ENCODE data around the gene ZCWPW2. TPM values are rescaled to one million over a fixed set of nuclear protein-coding genes. Genes with fewer than 3 reads are reported as not detected.

ZCWPW2 gene
- total RNA-seq, 1 donor from 2014 or later, result 0.81 TPM

GRCh38 chr3:28556195-28556594, 207.7 kb downstream of the ZCWPW2 start:
- H3K27ac Mint-ChIP-seq, result no peak overlapping the region
- peaks cover 6% of the 10 kb centered on the region for H3K27me3 Mint-ChIP-seq
- no peak for DNase-seq (ENCODE audit: low spot score, unreplicated experiment)
- H3K9me3 Mint-ChIP-seq (ENCODE audit: low read depth), result peaks cover 3% of the 10 kb centered on the region
- no peak overlapping the region for H3K4me3 Mint-ChIP-seq (ENCODE audit: low read depth)
- no peaks in the 10 kb centered on the region for H3K4me1 Mint-ChIP-seq (ENCODE audit: low read depth)
- no peak for TF ChIP-seq CTCF (IDR thresholded peaks at IDR 0.05; ENCODE audit: unreplicated experiment)
- no peaks in the 10 kb centered on the region for H3K36me3 Mint-ChIP-seq (ENCODE audit: insufficient read depth)

- no peak for DNase-seq (ENCODE audit: low spot score, unreplicated experiment)
- Mint-ChIP-seq H3K27ac (no peak overlapping the region), H3K9me3 (ENCODE audit: low read depth) (peaks cover 3% of the 10 kb centered on the region), H3K27me3 (peaks cover 14% of the 10 kb centered on the region), H3K36me3 (ENCODE audit: insufficient read depth) (no peaks in the 10 kb centered on the region), H3K4me1 (ENCODE audit: low read depth) (no peaks in the 10 kb centered on the region), H3K4me3 (ENCODE audit: low read depth) (no peak overlapping the region)
- no peak for TF ChIP-seq CTCF (IDR thresholded peaks at IDR 0.05; ENCODE audit: unreplicated experiment)
These were observed 215.7 kb downstream of the ZCWPW2 start for GRCh38 chr3:28564211-28564610.

DNA sequence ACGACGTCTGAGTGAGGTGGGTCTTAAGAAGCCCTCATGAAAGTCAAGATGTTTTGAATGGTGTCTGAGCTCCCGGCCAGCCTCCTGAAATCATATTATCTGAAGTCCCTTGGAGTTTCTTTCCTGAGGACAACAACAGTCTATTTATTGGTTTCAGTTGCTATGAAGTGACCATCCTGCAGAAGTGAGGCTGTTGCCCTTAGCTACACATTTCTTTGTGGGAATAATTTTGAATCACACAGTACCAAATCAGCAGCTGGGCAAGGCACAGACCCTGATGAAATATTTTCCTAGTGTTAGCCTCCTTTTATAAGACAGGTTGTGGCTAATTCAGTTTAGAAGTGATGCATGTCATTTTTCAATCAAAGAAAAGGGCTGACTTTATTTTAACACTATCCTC, 220.8 kb downstream of the ZCWPW2 start:
- no peaks in the 10 kb centered on the region for H3K4me1 Mint-ChIP-seq (ENCODE audit: low read depth)
- H3K9me3 Mint-ChIP-seq (ENCODE audit: low read depth), result no peaks in the 10 kb centered on the region
- no peak overlapping the region for H3K4me3 Mint-ChIP-seq (ENCODE audit: low read depth)
- H3K27ac Mint-ChIP-seq, result no peak overlapping the region
- no peak for DNase-seq (ENCODE audit: low spot score, unreplicated experiment)
- no peak for TF ChIP-seq CTCF (IDR thresholded peaks at IDR 0.05; ENCODE audit: unreplicated experiment)
- peaks cover 36% of the 10 kb centered on the region for H3K27me3 Mint-ChIP-seq
- no peaks in the 10 kb centered on the region for H3K36me3 Mint-ChIP-seq (ENCODE audit: insufficient read depth)

DNA sequence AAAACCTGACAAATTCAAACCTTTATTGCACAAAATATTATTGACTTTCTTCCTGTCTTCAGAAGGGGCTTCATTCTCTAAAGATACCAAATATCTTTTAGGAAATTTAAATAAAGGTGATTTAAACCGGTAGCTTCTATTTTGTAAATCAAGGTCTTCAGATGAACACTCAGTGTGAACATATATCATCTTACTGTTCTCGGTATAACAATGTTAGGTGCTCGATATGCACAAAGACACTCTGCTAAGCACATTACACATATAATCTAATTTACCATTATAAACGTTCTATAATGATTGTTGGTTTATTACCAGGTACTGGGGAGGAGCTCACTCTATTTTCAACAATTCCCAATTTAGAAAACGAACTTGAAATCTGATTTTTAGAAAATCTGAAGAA, 225.5 kb downstream of the ZCWPW2 start:
- no peaks in the 10 kb centered on the region for H3K36me3 Mint-ChIP-seq (ENCODE audit: insufficient read depth)
- H3K27ac Mint-ChIP-seq, result no peak overlapping the region
- H3K9me3 Mint-ChIP-seq (ENCODE audit: low read depth), result no peaks in the 10 kb centered on the region
- no peak for DNase-seq (ENCODE audit: low spot score, unreplicated experiment)
- H3K4me1 Mint-ChIP-seq (ENCODE audit: low read depth), result peaks cover 6% of the 10 kb centered on the region
- TF ChIP-seq CTCF (IDR thresholded peaks at IDR 0.05; ENCODE audit: unreplicated experiment), result no peak
- H3K4me3 Mint-ChIP-seq (ENCODE audit: low read depth), result peak overlapping the region; percentile 85
- peaks cover 69% of the 10 kb centered on the region for H3K27me3 Mint-ChIP-seq

GRCh38 chr3:28575100-28575745, 226.7 kb downstream of the ZCWPW2 start:
- Mint-ChIP-seq H3K4me3 (ENCODE audit: low read depth) (peak overlapping the region; percentile 85), H3K9me3 (ENCODE audit: low read depth) (no peaks in the 10 kb centered on the region), H3K27ac (peak overlapping the region; percentile 45), H3K4me1 (ENCODE audit: low read depth) (peaks cover 6% of the 10 kb centered on the region), H3K27me3 (peaks cover 74% of the 10 kb centered on the region), H3K36me3 (ENCODE audit: insufficient read depth) (no peaks in the 10 kb centered on the region)
- peak; percentile 15 for TF ChIP-seq CTCF (IDR thresholded peaks at IDR 0.05; ENCODE audit: unreplicated experiment)
- DNase-seq (ENCODE audit: low spot score, unreplicated experiment), result peak; percentile 34

Other genes starting within 250 kb of the ZCWPW2 start
- gene CMC1, start 107.1 kb upstream of the ZCWPW2 start, total RNA-seq, result 14.3 and 16.2 TPM in 2 replicates
- 57.1 and 64.3 TPM in 2 replicates for gene AZI2, start 103 bp downstream of the ZCWPW2 start, total RNA-seq